ENCODE measurements around the gene TMEM217. TPM values are rescaled to one million over a fixed set of nuclear protein-coding genes. Genes with fewer than 3 reads are reported as not detected.

TMEM217 gene
- total and polyA plus RNA-seq, 2 of the 8 experiments (the other 6 are each of a cell fraction or from before 2014, with no cell fraction given): 0.60 to 1.1 TPM

DNA sequence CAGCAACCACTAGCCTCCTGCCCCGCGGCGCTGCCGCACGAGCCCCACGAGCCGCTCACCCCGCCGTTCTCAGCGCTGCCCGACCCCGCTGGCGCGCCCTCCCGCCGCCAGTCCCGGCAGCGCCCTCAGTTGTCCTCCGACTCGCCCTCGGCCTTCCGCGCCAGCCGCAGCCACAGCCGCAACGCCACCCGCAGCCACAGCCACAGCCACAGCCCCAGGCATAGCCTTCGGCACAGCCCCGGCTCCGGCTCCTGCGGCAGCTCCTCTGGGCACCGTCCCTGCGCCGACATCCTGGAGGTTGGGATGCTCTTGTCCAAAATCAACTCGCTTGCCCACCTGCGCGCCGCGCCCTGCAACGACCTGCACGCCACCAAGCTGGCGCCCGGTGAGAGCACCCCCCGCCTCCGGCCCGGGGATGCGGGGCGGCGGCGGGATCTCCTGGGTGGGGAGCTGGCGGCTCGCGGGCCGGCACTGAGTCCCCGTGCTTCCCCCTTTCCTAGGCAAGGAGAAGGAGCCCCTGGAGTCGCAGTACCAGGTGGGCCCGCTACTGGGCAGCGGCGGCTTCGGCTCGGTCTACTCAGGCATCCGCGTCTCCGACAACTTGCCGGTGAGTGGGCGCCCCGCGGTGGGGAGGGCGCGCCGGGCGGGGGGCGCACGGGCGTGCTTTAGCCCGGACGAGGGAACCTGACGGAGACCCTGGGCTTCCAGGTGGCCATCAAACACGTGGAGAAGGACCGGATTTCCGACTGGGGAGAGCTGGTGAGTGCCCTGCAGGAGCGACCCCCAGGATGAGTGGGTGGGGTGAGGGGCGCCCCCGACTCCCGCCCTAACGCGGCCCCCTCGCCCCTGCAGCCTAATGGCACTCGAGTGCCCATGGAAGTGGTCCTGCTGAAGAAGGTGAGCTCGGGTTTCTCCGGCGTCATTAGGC lies 87.4 kb downstream of the TMEM217 start:
- Histone ChIP-seq H3K4me2 (ENCODE audit: insufficient read depth in 1 of 2, low read depth in 2 of 2, low read length in 2 of 2) (peak overlapping the region; percentile 25 to 77), H3K79me1 (ENCODE audit: low read depth, low read length) (peaks cover 10% of the 10 kb centered on the region), H2AFZ (ENCODE audit: low read length) (no peak overlapping the region), H3K23ac (ENCODE audit: insufficient read length) (no peak overlapping the region), H4K5ac (ENCODE audit: insufficient read length, low read depth, low read length) (peak overlapping the region; percentile 37), H3K27ac (ENCODE audit: low read depth, low read length) (peak overlapping the region; percentile 85), H3K4me3 (ENCODE audit: extremely low read depth in 1 of 4, insufficient read depth in 2 of 4, low read depth in 3 of 4, low read length in 4 of 4) (peak overlapping the region; percentile 92 to 99 (median 94)), H4K91ac (replicated peaks; ENCODE audit: insufficient read length, low read length) (peak overlapping the region; percentile 37), H3K4me1 (replicated peaks in 1 of 4; ENCODE audit: control insufficient read depth in 3 of 4, insufficient read depth in 4 of 4, low read length in 3 of 4) (peaks cover 6 to 14% (median 10%) of the 10 kb centered on the region in 4 experiments; a peak in 5 of 7 replicates), H2BK12ac (ENCODE audit: low read depth, low read length) (peak overlapping the region; percentile 60; the same call in 1 of the 2 replicates), H4K8ac (ENCODE audit: extremely low read depth, insufficient read depth, low read length) (peak overlapping the region; percentile 81; the same call in 1 of the 2 replicates), H3K9me3 (ENCODE audit: insufficient read depth in 2 of 2, low read depth in 1 of 2, low read length in 1 of 2) (no peaks in the 10 kb centered on the region), H2AK5ac (ENCODE audit: low read depth, low read length) (0 out of 2 replicates have a peak overlapping the region, but pooled peaks have one; percentile 42), H3K27me3 (replicated peaks in 1 of 4; ENCODE audit: control insufficient read depth in 3 of 4, extremely low read depth in 1 of 4, insufficient read depth in 3 of 4, low read length in 3 of 4) (no peaks in the 10 kb centered on the region), H3K9ac (replicated peaks in 1 of 4; ENCODE audit: extremely low read depth in 1 of 4, low read depth in 3 of 4, low read length in 3 of 4) (peak overlapping the region; percentile 83 to 97 (median 92)), H4K20me1 (replicated peaks in 1 of 2; ENCODE audit: control insufficient read depth in 1 of 2, insufficient read depth in 2 of 2, low read length in 2 of 2) (peaks cover 26% of the 10 kb centered on the region in 2 experiments), H3K14ac (ENCODE audit: insufficient read length) (no peak overlapping the region), H3K79me2 (ENCODE audit: control insufficient read depth in 1 of 2, insufficient read depth in 2 of 2, low read length in 2 of 2) (peaks cover 11 to 40% of the 10 kb centered on the region in 2 experiments; a peak in 3 of 4 replicates), H3K18ac (ENCODE audit: extremely low read depth, low read length) (peak overlapping the region; percentile 99), H3K23me2 (ENCODE audit: low read depth, low read length) (peaks cover 10% of the 10 kb centered on the region), H2BK120ac (replicated peaks; ENCODE audit: low read depth, low read length) (no peak overlapping the region), H3K56ac (replicated peaks; ENCODE audit: insufficient read length, low read depth, low read length) (peak overlapping the region; percentile 56), H2BK20ac (ENCODE audit: low read length) (no peak overlapping the region), H3K36me3 (ENCODE audit: control insufficient read depth in 2 of 4, insufficient read depth in 4 of 4, low read length in 3 of 4) (peaks cover 22 to 41% (median 29%) of the 10 kb centered on the region in 4 experiments), H2BK5ac (ENCODE audit: low read depth, low read length) (peak overlapping the region; percentile 88), H3K4ac (replicated peaks; ENCODE audit: insufficient read length, low read depth, low read length) (peak overlapping the region; percentile 44), H2BK15ac (ENCODE audit: low read length) (no peak overlapping the region)
- POLR2A ChIA-PET (ENCODE audit: partially characterized antibody): interaction anchor here (0.9 to 27.8 kb wide), 21 partner anchors 9 to 141 kb away, joined by 3 to 1024 read pairs (median 9); no protein-coding TSS in a partner anchor
- 1% methylated on average over 66 of the region's 92 CpGs; no CpG with 5 or more reads in 1 of the 2 experiments for WGBS, 2 experiments (ENCODE audit: extremely low coverage in 1 of 2, insufficient coverage in 1 of 2, insufficient read length in 1 of 2, insufficient replicate concordance in 2 of 2, low coverage in 1 of 2, low lambda C conversion rate in 2 of 2, missing lambda C conversion rate in 1 of 2)
- CTCF ChIA-PET (ENCODE audit: partially characterized antibody): interaction anchor here (0.6 to 9.9 kb wide), 32 partner anchors 10 to 1352 kb away, joined by 3 to 192 read pairs (median 5); partner anchors contain the start of genes TBC1D22B and TMEM217
- FAIRE-seq: no peak
- peak in 1 of 2 experiments; percentile 75 for DNase-seq (ENCODE audit: low read depth in 1 of 2, low spot score in 2 of 2)
- TF ChIP-seq SP2 (IDR thresholded peaks at IDR 0.05; ENCODE audit: low read length): no peak
- peak; percentile 39 for TF ChIP-seq KDM4A (IDR thresholded peaks at IDR 0.05; ENCODE audit: low read depth, low read length, severe bottlenecking)
- peak; percentile 1 for TF ChIP-seq CREB1 (IDR thresholded peaks at IDR 0.05)
- TF ChIP-seq SP1 (IDR thresholded peaks at IDR 0.05; ENCODE audit: low read depth, low read length): no peak
- TF ChIP-seq, protein P1, sequence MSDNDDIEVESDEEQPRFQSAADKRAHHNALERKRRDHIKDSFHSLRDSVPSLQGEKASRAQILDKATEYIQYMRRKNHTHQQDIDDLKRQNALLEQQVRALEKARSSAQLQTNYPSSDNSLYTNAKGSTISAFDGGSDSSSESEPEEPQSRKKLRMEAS (IDR thresholded peaks at IDR 0.05): peak; percentile 54; the same call in 1 of the 2 replicates
- TF ChIP-seq PHF8 (conservative IDR thresholded peaks at IDR 0.05; ENCODE audit: low read depth, low read length): no peak; the same call in none of the 2 replicates
- TF ChIP-seq, protein P2, sequence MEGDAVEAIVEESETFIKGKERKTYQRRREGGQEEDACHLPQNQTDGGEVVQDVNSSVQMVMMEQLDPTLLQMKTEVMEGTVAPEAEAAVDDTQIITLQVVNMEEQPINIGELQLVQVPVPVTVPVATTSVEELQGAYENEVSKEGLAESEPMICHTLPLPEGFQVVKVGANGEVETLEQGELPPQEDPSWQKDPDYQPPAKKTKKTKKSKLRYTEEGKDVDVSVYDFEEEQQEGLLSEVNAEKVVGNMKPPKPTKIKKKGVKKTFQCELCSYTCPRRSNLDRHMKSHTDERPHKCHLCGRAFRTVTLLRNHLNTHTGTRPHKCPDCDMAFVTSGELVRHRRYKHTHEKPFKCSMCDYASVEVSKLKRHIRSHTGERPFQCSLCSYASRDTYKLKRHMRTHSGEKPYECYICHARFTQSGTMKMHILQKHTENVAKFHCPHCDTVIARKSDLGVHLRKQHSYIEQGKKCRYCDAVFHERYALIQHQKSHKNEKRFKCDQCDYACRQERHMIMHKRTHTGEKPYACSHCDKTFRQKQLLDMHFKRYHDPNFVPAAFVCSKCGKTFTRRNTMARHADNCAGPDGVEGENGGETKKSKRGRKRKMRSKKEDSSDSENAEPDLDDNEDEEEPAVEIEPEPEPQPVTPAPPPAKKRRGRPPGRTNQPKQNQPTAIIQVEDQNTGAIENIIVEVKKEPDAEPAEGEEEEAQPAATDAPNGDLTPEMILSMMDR (IDR thresholded peaks at IDR 0.05; ENCODE audit: control extremely low read depth in 1 of 3, insufficient read depth in 1 of 3, low read depth in 1 of 3, low read length in 3 of 3): peak; percentile 4 to 39 (median 19)
